Measurements from ENCODE around the gene WDR53.
"Not testable (repeated sequence)": the region's sequence is repeated elsewhere in the genome, so short reads cannot be mapped to it uniquely, and the experiment has no call there.

WDR53 gene

DNA sequence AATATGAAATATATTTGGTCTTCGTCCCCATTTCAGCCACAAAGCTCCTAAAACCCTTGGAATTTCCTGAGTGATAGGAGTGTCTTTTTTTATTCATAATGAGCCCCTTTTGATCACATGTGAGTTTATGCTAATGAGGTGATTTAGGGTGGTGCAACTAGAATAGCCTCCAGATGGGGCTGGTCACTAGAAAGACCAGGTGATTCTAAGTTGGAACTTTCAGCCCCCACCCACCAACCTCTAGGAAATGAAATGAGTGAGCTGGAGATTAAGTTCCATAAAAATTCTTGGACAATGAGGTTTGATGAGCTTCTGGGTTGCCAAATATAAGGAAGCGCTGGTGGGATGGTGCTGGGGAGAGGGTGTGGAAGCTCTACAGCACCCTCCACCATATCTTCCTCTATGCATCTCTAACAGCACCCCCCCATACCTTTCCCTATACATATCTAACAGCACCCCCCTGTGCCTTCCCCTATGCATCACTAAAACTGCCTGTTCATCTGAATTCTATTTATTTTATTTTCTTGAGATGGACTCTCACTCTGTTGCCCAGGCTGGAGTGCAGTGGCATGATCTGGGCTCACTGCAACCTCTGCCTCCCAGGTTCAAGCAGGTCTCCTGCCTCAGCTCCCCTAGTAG is 51.1 kb downstream of the WDR53 start:
- DNase-seq (ENCODE audit: low spot score), result no peak

DNA sequence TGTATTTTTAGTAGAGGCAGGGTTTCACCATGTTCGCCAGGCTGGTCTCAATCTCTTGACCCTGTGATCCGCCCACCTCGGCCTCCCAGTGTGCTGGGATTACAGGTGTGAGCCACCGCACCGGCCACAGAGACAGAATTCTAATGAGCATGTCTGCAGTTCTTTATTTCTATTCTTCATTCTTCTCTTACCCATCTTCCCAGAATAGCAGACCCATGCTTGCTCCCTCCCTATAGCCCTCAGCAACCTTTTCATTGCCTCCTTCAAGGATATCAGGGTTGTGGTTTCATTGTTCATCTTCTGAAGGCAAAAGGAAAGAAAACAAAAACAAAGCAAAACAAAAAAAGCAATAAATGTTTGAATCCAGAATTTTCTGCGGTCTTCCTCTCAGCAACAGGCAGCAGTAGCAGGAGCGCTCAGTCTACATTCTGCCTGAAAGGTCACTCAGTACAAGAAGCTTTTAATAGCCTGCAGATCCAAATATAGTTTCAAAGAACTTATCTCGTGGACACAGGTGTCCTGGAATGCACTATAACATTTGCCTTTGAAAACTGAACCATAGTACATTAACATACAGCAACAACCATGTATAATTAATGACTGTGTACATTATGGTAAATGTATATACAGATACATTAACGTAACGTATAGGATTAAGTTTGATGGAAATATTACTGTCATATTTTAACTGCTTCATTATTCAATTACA is 53.3 kb downstream of the WDR53 start, which contains the start of gene SMCO1:
Gene SMCO1, minus strand, starts transcription at position 434 of the 709 bp plus-strand sequence. Its CDS starts 137 bp downstream, at position 297.
- no peak for DNase-seq (ENCODE audit: low spot score)

DNA sequence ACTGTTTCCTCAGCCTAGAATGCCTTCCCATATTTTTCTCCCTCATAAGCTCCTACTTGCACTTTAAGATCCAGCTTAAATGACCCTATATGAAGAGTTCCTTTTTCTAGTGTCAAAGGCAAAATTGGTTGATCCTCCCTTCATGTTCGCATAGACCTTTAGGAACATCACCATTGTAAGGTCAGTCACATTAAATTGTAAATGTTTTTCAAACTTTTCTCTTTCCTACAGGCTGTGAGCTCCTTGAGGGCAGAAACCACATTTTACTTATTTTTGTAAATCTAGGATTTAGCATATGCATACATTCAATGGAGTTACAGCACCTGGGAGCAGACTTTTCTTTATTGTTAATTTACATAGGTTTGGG is 54.0 kb downstream of the WDR53 start:
- no peak for DNase-seq (ENCODE audit: low spot score)

DNA sequence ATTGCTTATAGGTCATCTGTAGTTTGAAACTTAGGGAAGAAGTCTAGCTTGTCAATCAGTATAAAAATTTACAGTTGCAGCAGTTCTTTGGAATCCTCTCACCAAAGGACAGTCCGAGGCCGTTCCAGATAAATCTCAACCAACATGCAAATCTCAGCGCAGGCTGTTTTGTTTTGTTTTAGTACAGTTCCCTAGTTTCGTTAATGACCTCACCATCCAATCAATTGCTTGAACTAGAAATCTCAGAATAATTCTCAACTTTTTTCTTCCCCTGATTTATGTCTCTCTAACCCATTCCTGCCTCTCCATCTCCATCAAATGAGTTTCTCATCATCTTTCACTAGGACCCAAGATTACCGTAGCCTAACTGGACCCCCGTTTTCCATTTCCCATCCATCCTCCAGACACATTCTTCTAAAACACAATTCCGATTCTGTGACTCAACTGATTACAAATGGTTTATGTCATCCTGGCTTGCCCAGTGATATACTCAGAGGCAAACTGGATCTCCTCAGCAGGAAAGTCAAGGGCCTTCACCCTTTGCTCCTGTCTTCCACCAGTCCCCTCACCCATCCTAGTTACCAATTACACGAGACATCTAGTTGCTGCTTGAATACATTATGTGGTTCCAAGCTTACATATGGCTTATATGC is 54.5 kb downstream of the WDR53 start:
- no peak for DNase-seq (ENCODE audit: low spot score)

DNA sequence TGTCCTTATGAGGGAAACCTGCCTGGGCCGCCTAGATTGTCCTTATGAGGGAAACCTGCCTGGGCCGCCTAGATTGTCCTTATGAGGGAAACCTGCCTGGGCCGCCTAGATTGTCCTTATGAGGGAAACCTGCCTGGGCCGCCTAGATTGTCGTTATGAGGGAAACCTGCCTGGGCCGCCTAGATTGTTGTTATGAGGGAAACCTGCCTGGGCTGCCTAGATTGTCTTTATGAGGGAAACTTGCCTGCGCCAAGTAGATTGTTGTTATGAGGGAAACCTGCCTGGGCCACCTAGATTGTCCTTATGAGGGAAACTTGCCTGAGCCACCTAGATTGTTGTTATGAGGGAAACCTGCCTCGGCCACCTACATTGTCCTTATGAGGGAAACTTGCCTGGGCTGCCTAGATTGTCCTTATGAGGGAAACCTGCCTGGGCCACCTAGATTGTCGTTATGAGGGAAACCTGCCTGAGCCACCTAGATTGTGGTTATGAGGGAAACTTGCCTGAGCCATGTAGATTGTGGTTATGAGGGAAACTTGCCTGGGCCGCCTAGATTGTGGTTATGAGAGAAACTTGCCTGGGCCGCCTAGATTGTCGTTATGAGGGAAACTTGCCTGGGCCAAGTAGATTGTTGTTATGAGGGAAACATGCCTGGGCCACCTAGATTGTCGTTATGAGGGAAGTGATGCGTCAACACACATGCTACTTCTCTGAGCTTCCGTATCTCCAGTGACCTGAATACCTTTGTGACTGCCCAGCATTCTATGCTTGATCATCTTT is 56.5 kb downstream of the WDR53 start:
- not testable (repeated sequence) for DNase-seq (ENCODE audit: low spot score)

DNA sequence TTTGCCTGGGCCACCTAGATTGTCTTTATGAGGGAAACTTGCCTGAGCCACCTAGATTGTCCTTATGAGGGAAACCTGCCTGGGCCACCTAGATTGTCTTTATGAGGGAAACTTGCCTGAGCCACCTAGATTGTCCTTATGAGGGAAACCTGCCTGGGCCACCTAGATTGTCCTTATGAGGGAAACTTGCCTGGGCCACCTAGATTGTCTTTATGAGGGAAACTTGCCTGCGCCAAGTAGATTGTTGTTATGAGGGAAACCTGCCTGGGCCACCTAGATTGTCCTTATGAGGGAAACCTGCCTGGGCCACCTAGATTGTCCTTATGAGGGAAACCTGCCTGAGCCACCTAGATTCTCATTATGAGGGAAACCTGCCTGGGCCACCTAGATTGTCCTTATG is 57.2 kb downstream of the WDR53 start:
- not testable (repeated sequence) for DNase-seq (ENCODE audit: low spot score)

DNA sequence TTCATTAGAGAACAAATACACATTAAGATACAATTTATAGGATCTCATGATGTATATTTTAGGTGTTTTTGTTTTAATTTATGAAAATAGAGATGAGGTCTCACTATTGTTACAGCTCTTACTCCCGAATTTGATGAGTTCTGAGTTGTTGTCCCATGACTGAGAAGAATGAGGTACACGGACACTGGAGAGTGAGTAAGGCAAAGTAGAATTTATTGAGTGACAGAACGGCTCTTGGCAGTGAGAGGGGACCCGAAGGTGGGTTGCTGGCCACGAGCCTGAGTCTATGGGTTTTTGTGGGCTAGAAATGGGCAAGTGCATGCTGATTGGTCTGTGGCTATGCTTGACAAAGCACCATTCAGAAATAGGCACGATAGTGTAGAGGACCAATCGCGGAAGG is 61.7 kb downstream of the WDR53 start:
- DNase-seq (ENCODE audit: low spot score), result no peak

DNA sequence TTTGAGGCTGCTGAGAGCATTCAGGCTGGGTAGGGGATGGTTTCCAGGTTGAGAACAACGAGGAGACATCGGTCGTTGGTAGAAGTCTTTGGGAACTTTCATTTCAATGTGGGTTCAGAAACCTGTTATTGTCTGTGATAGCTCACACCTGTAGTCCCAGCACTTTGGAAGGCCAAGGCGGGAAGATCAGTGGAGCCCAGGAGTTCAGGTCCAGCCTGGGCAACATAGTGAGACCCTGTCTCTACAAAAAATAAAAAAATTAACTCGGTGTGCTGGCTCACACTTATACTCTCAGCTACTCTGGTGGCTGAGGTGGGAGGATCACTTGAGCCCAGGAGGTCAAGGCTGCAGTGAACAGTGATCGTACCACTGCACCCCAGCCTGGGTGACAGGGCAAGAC is 63.8 kb downstream of the WDR53 start:
- DNase-seq (ENCODE audit: low spot score), result no peak
